ENCODE results near the gene SLC22A5. TPM values are rescaled to one million over a fixed set of nuclear protein-coding genes. Genes with fewer than 3 reads are reported as not detected.

SLC22A5 gene
- total RNA-seq, 3 donors from 2014 or later = 6.6 to 31.5 (median 23.3) TPM

- H3K27me3 ChIP-seq = no peaks in the 10 kb centered on the region
- intact Hi-C loops (cut with DNase I; ENCODE audit: low total_unique reads) = no loop called here
- DNase-seq (ENCODE audit: low spot score in 2 of 2) = no peak
- no peak overlapping the region for H3K4me3 ChIP-seq
- TF ChIP-seq POLR2AphosphoS5 (IDR thresholded peaks at IDR 0.05) (no peak), CTCF (IDR thresholded peaks at IDR 0.05) (no peak), POLR2A (IDR thresholded peaks at IDR 0.05) (no peak)
- no peaks in the 10 kb centered on the region for H3K4me1 ChIP-seq
- no peak overlapping the region for H3K27ac ChIP-seq
- H3K9me3 ChIP-seq = no peaks in the 10 kb centered on the region
- no peaks in the 10 kb centered on the region for H3K36me3 ChIP-seq
Measured at GRCh38 chr5:132365213-132365612, 4.3 kb upstream of the SLC22A5 start.

GRCh38 chr5:132368186-132368585, 1.3 kb upstream of the SLC22A5 start:
- Histone ChIP-seq H3K27ac (no peak overlapping the region), H3K9me3 (no peaks in the 10 kb centered on the region), H3K4me3 (no peak overlapping the region), H3K27me3 (no peaks in the 10 kb centered on the region), H3K4me1 (peaks cover 2 to 8% of the 10 kb centered on the region in 2 donors), H3K36me3 (no peaks in the 10 kb centered on the region)
- TF ChIP-seq CTCF (IDR thresholded peaks at IDR 0.05) = no peak
- no peak for TF ChIP-seq POLR2A (IDR thresholded peaks at IDR 0.05)
- no peak for TF ChIP-seq POLR2AphosphoS5 (IDR thresholded peaks at IDR 0.05)
- intact Hi-C loops (cut with DNase I; ENCODE audit: low total_unique reads) = no loop called here
- no peak for DNase-seq (ENCODE audit: low spot score in 2 of 2)

- Histone ChIP-seq H3K36me3 (no peaks in the 10 kb centered on the region), H3K27ac (peak overlapping the region; percentile 93 to 94), H3K4me3 (peak overlapping the region; percentile 58 to 88 (median 71)), H3K27me3 (no peaks in the 10 kb centered on the region), H3K4me1 (peaks cover 2 to 8% of the 10 kb centered on the region in 2 donors), H3K9me3 (no peaks in the 10 kb centered on the region)
- no peak for DNase-seq (ENCODE audit: low spot score in 2 of 2)
- TF ChIP-seq POLR2A (IDR thresholded peaks at IDR 0.05) (no peak), POLR2AphosphoS5 (IDR thresholded peaks at IDR 0.05) (no peak), CTCF (IDR thresholded peaks at IDR 0.05) (no peak)
- intact Hi-C loops (cut with DNase I; ENCODE audit: low total_unique reads) = no loop called here
Measured at GRCh38 chr5:132369007-132369473, 470 bp upstream of the SLC22A5 start.

- TF ChIP-seq POLR2AphosphoS5 (IDR thresholded peaks at IDR 0.05) (no peak), POLR2A (IDR thresholded peaks at IDR 0.05) (no peak), CTCF (IDR thresholded peaks at IDR 0.05) (no peak)
- Histone ChIP-seq H3K4me3 (peak overlapping the region; percentile 58 to 88 (median 71)), H3K27ac (peak overlapping the region; percentile 93 to 94), H3K9me3 (no peaks in the 10 kb centered on the region), H3K36me3 (no peaks in the 10 kb centered on the region), H3K4me1 (peaks cover 2 to 8% of the 10 kb centered on the region in 2 donors), H3K27me3 (no peaks in the 10 kb centered on the region)
- DNase-seq (ENCODE audit: low spot score in 2 of 2) = no peak
- intact Hi-C loops (cut with DNase I; ENCODE audit: low total_unique reads) = no loop called here
Measured at GRCh38 chr5:132370181-132370970, 866 bp downstream of the SLC22A5 start.

- Histone ChIP-seq H3K36me3 (no peaks in the 10 kb centered on the region), H3K4me1 (peaks cover 2 to 8% of the 10 kb centered on the region in 2 donors), H3K9me3 (no peaks in the 10 kb centered on the region), H3K27me3 (no peaks in the 10 kb centered on the region), H3K27ac (peak overlapping the region; percentile 56 to 93), H3K4me3 (peak overlapping the region in 2 of 3 donors; percentile 71 to 88)
- intact Hi-C loops (cut with DNase I; ENCODE audit: low total_unique reads) = no loop called here
- TF ChIP-seq POLR2AphosphoS5 (IDR thresholded peaks at IDR 0.05) (no peak), CTCF (IDR thresholded peaks at IDR 0.05) (no peak), POLR2A (IDR thresholded peaks at IDR 0.05) (no peak)
- DNase-seq (ENCODE audit: low spot score in 2 of 2) = peak in 1 of 2 donors; percentile 47
Measured at GRCh38 chr5:132370971-132371602, 1.6 kb downstream of the SLC22A5 start.

Data from breast epithelium (tissue), 4 donors.